Transverse colon (tissue), 4 donors: Measurements from ENCODE around the gene MTRF1. TPM values are rescaled to one million over a fixed set of nuclear protein-coding genes. Genes with fewer than 3 reads are reported as not detected.

Experiments used
- DNase-seq: peaks from one replicate; pipeline ENCODE4 v3.0.0-alpha.2; 2019
- H3K27ac ChIP-seq, 4 donors: fragments of 200-600 bp; sonication (generic); 2 replicates each; pipeline ENCODE4 v1.5.1; 2016 to 2018; ENCODE audit warnings: inconsistent platforms in 4 of 4
- H3K27me3 ChIP-seq: fragments of 200-600 bp; sonication (generic); 2 replicates; pipeline ENCODE4 v1.5.1; 2017; ENCODE audit warnings: inconsistent platforms
- H3K36me3 ChIP-seq, 4 donors: fragments of 200-600 bp; sonication (generic); 2 replicates each; pipeline ENCODE4 v1.5.1; 2017 to 2019; ENCODE audit warnings: inconsistent platforms in 4 of 4
- H3K4me1 ChIP-seq, 4 donors: fragments of 200-600 bp; sonication (generic); 2 replicates each; pipeline ENCODE4 v1.5.1; 2017 to 2020; ENCODE audit warnings: inconsistent platforms in 4 of 4
- H3K4me3 ChIP-seq, 4 donors: fragments of 200-600 bp; sonication (generic); 1 replicate in 1 of 4; 2 replicates in 3 of 4; pipeline versions ENCODE4 v1.5.1 to v1.6.1; 2017 to 2019; ENCODE audit warnings: inconsistent platforms in 4 of 4
- H3K9me3 ChIP-seq, 2 donors: fragments of 200-600 bp; sonication (generic); 2 replicates each; pipeline ENCODE4 v1.5.1; 2017 to 2019; ENCODE audit warnings: inconsistent platforms in 2 of 2
- EP300 ChIP-seq: sonication (generic); formaldehyde crosslinking; IDR thresholded peaks from one replicate; pipeline ENCODE4 v1.6.1; 2017; ENCODE audit warnings: antibody characterized with exemption, low read depth
- POLR2A ChIP-seq: fragments of 450-650 bp; IDR thresholded peaks from one replicate; pipeline ENCODE4 v1.6.1; 2016; ENCODE audit warnings: antibody characterized with exemption, mild to moderate bottlenecking, moderate library complexity
- POLR2AphosphoS5 ChIP-seq, 3 donors: sonication (generic); formaldehyde crosslinking; IDR thresholded peaks; one replicate each; pipeline ENCODE4 v1.6.1; 2016; ENCODE audit warnings: antibody characterized with exemption in 3 of 3
- WGBS, 2 donors: methylation state at CpG; one replicate each; pipeline ENCODE4 v1.1.5; 2018; ENCODE audit warnings: low coverage in 1 of 2; 5-methylcytosine and 5-hydroxymethylcytosine counted together
- in situ Hi-C, 4 donors: fragments of 200-750 bp; cut with MboI; loops; one replicate each; pipeline versions ENCODE4 v1.15.0 to v1.15.1; 2017; ENCODE audit warnings: low sequenced_read_pairs in 3 of 4, low pct_ligation_motif_present in 1 of 4, low pct_unique_long_range_greater_than_20kb in 1 of 4
- intact Hi-C: fragments of 100-400 bp; cut with DNase I; formaldehyde crosslinking; loops from one replicate; pipeline ENCODE4 v1.15.1; 2023; ENCODE audit warnings: low total_unique reads
- total RNA-seq, 4 donors: library from RNA; depleted of rRNA; stranded (reverse); fragments of >200 nt; gene quantifications; one replicate each; pipeline ENCODE4 v1.1.0, GENCODE V29; 2016
- TF ChIP-seq, protein P1 (sequence below), 5 experiments: fragments of 200-600 bp in 3 of 5; fragments of 450-650 bp in 2 of 5; sonication (generic) in 3 of 5; IDR thresholded peaks; 1 replicate in 2 of 5; 2 replicates in 3 of 5; pipeline ENCODE4 v1.5.1; 2016 to 2017; ENCODE audit warnings: antibody characterized with exemption in 5 of 5, inconsistent platforms in 3 of 5, mild to moderate bottlenecking in 2 of 5, moderate library complexity in 1 of 5

Gene MTRF1
- total RNA-seq, 4 donors from 2014 or later: 7.2 to 19.7 (median 12.7) TPM

DNA sequence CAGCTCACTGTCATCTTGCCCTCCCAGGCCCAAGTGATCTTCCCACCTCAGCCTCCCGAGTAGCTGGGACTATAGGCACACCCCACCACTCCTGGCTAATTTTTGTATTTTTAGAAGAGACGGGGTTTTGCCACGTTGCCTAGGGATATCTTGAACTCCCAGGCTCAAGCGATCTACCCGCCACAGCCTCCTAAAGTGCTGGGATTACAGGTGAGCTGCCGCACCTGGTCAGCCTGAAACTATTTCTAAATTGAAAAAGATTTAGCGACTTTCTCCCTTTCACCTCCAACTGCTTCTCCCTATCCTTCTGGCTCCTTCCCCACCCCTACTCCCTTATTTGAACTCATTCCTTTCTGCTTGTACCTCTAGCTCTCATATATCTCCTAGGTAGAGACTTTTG lies 27.9 kb upstream of the MTRF1 start:
- Histone ChIP-seq H3K9me3 (peaks cover 0 to 9% of the 10 kb centered on the region in 2 donors), H3K4me1 (no peaks in the 10 kb centered on the region), H3K36me3 (no peaks in the 10 kb centered on the region), H3K4me3 (no peak overlapping the region), H3K27me3 (no peaks in the 10 kb centered on the region), H3K27ac (no peak overlapping the region)
- in situ Hi-C loops: no loop called here
- intact Hi-C loops: no loop called here
- no peak for DNase-seq
- TF ChIP-seq POLR2A: no peak
- no peak for TF ChIP-seq EP300
- TF ChIP-seq POLR2AphosphoS5 (IDR thresholded peaks at IDR 0.05): no peak
- TF ChIP-seq, protein P1, sequence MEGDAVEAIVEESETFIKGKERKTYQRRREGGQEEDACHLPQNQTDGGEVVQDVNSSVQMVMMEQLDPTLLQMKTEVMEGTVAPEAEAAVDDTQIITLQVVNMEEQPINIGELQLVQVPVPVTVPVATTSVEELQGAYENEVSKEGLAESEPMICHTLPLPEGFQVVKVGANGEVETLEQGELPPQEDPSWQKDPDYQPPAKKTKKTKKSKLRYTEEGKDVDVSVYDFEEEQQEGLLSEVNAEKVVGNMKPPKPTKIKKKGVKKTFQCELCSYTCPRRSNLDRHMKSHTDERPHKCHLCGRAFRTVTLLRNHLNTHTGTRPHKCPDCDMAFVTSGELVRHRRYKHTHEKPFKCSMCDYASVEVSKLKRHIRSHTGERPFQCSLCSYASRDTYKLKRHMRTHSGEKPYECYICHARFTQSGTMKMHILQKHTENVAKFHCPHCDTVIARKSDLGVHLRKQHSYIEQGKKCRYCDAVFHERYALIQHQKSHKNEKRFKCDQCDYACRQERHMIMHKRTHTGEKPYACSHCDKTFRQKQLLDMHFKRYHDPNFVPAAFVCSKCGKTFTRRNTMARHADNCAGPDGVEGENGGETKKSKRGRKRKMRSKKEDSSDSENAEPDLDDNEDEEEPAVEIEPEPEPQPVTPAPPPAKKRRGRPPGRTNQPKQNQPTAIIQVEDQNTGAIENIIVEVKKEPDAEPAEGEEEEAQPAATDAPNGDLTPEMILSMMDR (IDR thresholded peaks at IDR 0.05): no peak
- WGBS, 2 donors: 91 to 95% methylated on average over 7 of the region's 7 CpGs

DNA sequence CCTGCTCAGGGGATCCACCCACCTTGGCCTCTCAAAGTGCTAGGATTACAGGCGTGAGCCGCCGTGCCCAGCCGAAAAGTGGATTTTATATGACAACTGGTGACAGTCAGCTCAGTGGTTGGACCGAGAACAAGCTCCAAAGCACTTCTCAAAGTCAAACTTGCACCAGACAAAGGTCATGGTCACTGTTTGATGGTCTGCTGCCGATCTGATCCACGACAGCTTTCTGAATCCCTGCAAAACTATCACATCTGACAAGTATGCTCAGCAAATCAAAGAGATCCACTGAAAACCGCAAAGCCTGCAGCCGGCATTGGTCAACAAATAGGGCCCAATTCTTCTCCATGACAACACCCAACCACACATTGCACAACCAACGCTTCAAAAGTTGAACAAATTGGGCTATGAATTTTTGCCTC lies 26.1 kb upstream of the MTRF1 start:
- Histone ChIP-seq H3K9me3 (peaks cover 0 to 9% of the 10 kb centered on the region in 2 donors), H3K4me3 (no peak overlapping the region), H3K4me1 (no peaks in the 10 kb centered on the region), H3K27ac (no peak overlapping the region), H3K36me3 (no peaks in the 10 kb centered on the region), H3K27me3 (no peaks in the 10 kb centered on the region)
- in situ Hi-C loops (no loop called here), intact Hi-C loops (no loop called here)
- TF ChIP-seq EP300: no peak
- TF ChIP-seq POLR2A: no peak
- no peak for TF ChIP-seq POLR2AphosphoS5 (IDR thresholded peaks at IDR 0.05)
- TF ChIP-seq, protein P1 (IDR thresholded peaks at IDR 0.05): no peak
- DNase-seq: no peak
- 87 to 92% methylated on average over 3 to 10 of the region's 10 CpGs for WGBS, 2 donors

DNA sequence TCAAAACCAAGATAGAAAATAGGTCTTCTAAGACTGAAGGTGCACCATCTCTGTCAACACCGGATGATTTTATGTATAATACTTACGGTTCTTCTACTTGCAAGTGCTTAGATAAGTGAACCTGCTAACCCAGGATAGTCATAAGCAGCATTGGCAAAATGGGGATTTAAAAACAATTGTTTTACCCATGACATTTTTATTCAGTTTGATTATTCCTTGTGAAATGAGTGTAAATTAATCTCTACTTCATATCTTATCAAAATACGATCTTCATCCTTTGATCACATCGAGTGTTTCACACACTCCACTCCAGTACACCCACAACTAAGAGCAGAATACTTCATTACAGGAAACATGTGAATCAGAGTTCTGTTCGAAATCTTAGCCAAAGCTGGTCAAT lies 23.0 kb upstream of the MTRF1 start:
- in situ Hi-C loops (no loop called here), intact Hi-C loops (no loop called here)
- H3K36me3 ChIP-seq: no peaks in the 10 kb centered on the region
- WGBS, 2 donors: 85 to 87% methylated on average over 5 of the region's 5 CpGs
- H3K9me3 ChIP-seq: no peaks in the 10 kb centered on the region
- TF ChIP-seq, protein P1 (IDR thresholded peaks at IDR 0.05): no peak
- TF ChIP-seq POLR2A (no peak), POLR2AphosphoS5 (IDR thresholded peaks at IDR 0.05) (no peak), EP300 (no peak)
- H3K27ac ChIP-seq: no peak overlapping the region
- no peaks in the 10 kb centered on the region for H3K27me3 ChIP-seq
- DNase-seq: no peak
- no peak overlapping the region for H3K4me3 ChIP-seq
- no peaks in the 10 kb centered on the region for H3K4me1 ChIP-seq

DNA sequence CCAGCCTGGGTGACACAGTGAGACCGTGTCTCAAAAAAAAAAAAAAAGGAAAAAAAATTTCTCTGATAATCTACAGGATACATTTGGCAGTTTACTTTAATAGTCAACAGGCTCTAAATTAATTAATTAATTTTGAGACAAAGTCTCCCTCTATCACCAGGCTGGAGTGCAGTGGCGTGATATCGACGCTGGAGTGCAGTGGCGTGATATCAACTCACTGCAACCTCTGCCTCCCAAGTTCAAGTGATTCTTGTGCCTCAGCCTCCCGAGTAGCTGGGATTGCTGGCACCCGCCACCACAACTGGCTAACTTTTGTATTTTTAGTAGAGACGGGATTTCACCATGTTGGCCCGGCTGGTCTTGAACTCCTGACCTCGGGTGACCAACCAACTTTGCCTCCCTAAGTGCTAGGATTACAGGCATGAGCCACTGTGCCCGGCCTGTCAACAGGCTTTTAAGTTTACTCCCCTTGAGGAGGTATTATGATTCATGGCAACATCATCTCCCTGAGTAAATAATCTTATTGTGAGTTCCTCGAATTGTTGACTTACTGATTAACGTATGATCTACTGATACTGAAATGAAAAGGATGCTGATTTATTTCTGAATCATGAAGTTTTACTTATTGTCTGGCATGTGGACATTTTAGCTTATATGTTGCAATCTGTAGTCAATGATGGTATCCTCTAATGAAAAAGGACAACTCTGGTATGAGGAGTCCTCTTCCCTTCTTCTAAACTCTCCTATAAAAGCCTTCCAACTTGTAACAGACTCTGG lies 21.3 kb upstream of the MTRF1 start:
- no peak for DNase-seq
- intact Hi-C loops: no loop called here
- in situ Hi-C loops: no loop called here
- whole genome bisulfite sequencing, 2 donors: 74 to 89% methylated on average over 3 to 13 of the region's 13 CpGs
- no peaks in the 10 kb centered on the region for H3K36me3 ChIP-seq
- no peaks in the 10 kb centered on the region for H3K27me3 ChIP-seq
- no peaks in the 10 kb centered on the region for H3K9me3 ChIP-seq
- H3K27ac ChIP-seq: no peak overlapping the region
- H3K4me1 ChIP-seq: no peaks in the 10 kb centered on the region
- TF ChIP-seq POLR2AphosphoS5 (IDR thresholded peaks at IDR 0.05) (no peak), POLR2A (no peak)
- H3K4me3 ChIP-seq: no peak overlapping the region
